Measurements from ENCODE around the gene ANXA3. TPM values are rescaled to one million over a fixed set of nuclear protein-coding genes. Genes with fewer than 3 reads are reported as not detected.

The ANXA3 gene
- total and polyA plus RNA-seq, 2 donors (not counting 3 experiments of a cell fraction or from before 2014, with no cell fraction given): 52.9 to 78.4 TPM

- Histone ChIP-seq H3K9me3 (replicated peaks; ENCODE audit: control insufficient read depth, insufficient read depth, low read length) (no peaks in the 10 kb centered on the region), H3K36me3 (ENCODE audit: control insufficient read depth in 2 of 2, extremely low read depth in 1 of 2, insufficient read depth in 2 of 2, low read length in 2 of 2) (no peaks in the 10 kb centered on the region), H2AFZ (ENCODE audit: low read depth, low read length) (no peak overlapping the region), H4K20me1 (replicated peaks; ENCODE audit: control insufficient read depth, extremely low read depth, insufficient read depth, low read length) (no peaks in the 10 kb centered on the region), H3K4me1 (ENCODE audit: control insufficient read depth, extremely low read depth, insufficient read depth, low read length) (peaks cover 4% of the 10 kb centered on the region), H3K27ac (ENCODE audit: insufficient read depth, low read depth, low read length) (no peak overlapping the region), H3K9ac (replicated peaks; ENCODE audit: extremely low read depth, insufficient read depth, low read length) (no peak overlapping the region), H3K4me2 (ENCODE audit: insufficient read depth, low read length) (no peak overlapping the region), H3K27me3 (ENCODE audit: control insufficient read depth in 2 of 2, insufficient read depth in 2 of 2, low read length in 2 of 2) (no peaks in the 10 kb centered on the region), H3K9me1 (replicated peaks; ENCODE audit: control insufficient read depth, extremely low read depth, insufficient read depth, low read length) (no peaks in the 10 kb centered on the region), H3K4me3 (replicated peaks in 1 of 3; ENCODE audit: insufficient read depth in 1 of 3, low read depth in 1 of 3, low read length in 3 of 3) (no peak overlapping the region), H3K79me2 (ENCODE audit: control insufficient read depth, insufficient read depth, low read length) (no peaks in the 10 kb centered on the region)
- no TSS peak for BruUV-seq (replicated peaks)
- FAIRE-seq (no peak), DNase-seq (ENCODE audit: low read depth, low spot score) (peak; percentile 24)
- intact Hi-C loops (cut with micrococcal nuclease) (no loop called here), dilution Hi-C loops (cut with MboI; ENCODE audit: extremely low pct_ligation_motif_present, low sequenced_read_pairs) (no loop called here)
- ChIA-PET POLR2A (no interaction called here), CTCF (interaction anchor here (1.3 kb wide), 1 partner anchor 10 kb away, joined by 3 read pairs; no protein-coding TSS in a partner anchor)
- no peak for TF ChIP-seq CTCF (IDR thresholded peaks at IDR 0.05; ENCODE audit: extremely low read depth in 1 of 2, insufficient read depth in 1 of 2, low read depth in 1 of 2, low read length in 2 of 2)
- no peak for TF ChIP-seq JUN (IDR thresholded peaks at IDR 0.05; ENCODE audit: borderline replicate concordance, insufficient read depth, insufficient read length, low read depth)
- no peak for TF ChIP-seq MYC (IDR thresholded peaks at IDR 0.05; ENCODE audit: low read depth, low read length)
- no peak for TF ChIP-seq POLR2AphosphoS5 (IDR thresholded peaks at IDR 0.05; ENCODE audit: insufficient read depth, low read depth, low read length)
- TF ChIP-seq FOS (IDR thresholded peaks at IDR 0.05; ENCODE audit: borderline replicate concordance, insufficient read depth, low read length): no peak
- no peak for TF ChIP-seq EZH2 (IDR thresholded peaks at IDR 0.05; ENCODE audit: borderline replicate concordance, low read depth, low read length, severe bottlenecking)
- no peak for TF ChIP-seq POLR2A (IDR thresholded peaks at IDR 0.05; ENCODE audit: low read depth, low read length)
- no peak for TF ChIP-seq GATA2 (IDR thresholded peaks at IDR 0.05; ENCODE audit: insufficient read depth, insufficient read length, low read depth, low read length)
- TF ChIP-seq, protein P1, sequence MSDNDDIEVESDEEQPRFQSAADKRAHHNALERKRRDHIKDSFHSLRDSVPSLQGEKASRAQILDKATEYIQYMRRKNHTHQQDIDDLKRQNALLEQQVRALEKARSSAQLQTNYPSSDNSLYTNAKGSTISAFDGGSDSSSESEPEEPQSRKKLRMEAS (IDR thresholded peaks at IDR 0.05; ENCODE audit: insufficient read depth, insufficient read length): no peak
Measured at GRCh38 chr4:78543424-78544125, 8.0 kb upstream of the ANXA3 start.
